HepG2 (cell line): ENCODE data around the gene RECQL5. TPM values are rescaled to one million over a fixed set of nuclear protein-coding genes. Genes with fewer than 3 reads are reported as not detected.
A peak's percentile ranks its signal among the peaks of the same experiment; 100 is the strongest.

Experiments
- CBFB ChIP-seq: sonication (generic); formaldehyde crosslinking; IDR thresholded peaks from 2 replicates; pipeline ENCODE4 v1.4.0; 2020; ENCODE audit warnings: missing genetic modification reagents
- CC2D1A ChIP-seq: sonication (generic); formaldehyde crosslinking; IDR thresholded peaks from 2 replicates; pipeline ENCODE4 v1.8.1; 2023; ENCODE audit warnings: mild to moderate bottlenecking, missing genetic modification reagents
- CCAR2 ChIP-seq: fragments of 200-400 bp; formaldehyde crosslinking; optimal IDR thresholded peaks from 2 replicates; pipeline ENCODE3; 2018; ENCODE audit warnings: low read depth, mild to moderate bottlenecking, low read length, moderate library complexity
- ETV6 ChIP-seq: sonication (generic); formaldehyde crosslinking; conservative IDR thresholded peaks from 2 replicates; pipeline ENCODE4 v1.4.0; 2020; ENCODE audit warnings: missing genetic modification reagents
- KAT8 ChIP-seq: IDR thresholded peaks from 2 replicates; pipeline ENCODE4 v1.6.1; 2016; ENCODE audit warnings: missing genetic modification reagents, missing compliant biosample characterization
- KDM1A ChIP-seq: IDR thresholded peaks from 2 replicates; pipeline ENCODE4 v1.6.1; 2016; ENCODE audit warnings: missing compliant biosample characterization
- MAFG ChIP-seq: sonication (generic); formaldehyde crosslinking; IDR thresholded peaks from 2 replicates; pipeline ENCODE4 v1.5.1; 2020; ENCODE audit warnings: mild to moderate bottlenecking, missing genetic modification reagents
- MLLT10 ChIP-seq: sonication (generic); formaldehyde crosslinking; IDR thresholded peaks from 2 replicates; pipeline ENCODE4 v1.4.0; 2020; ENCODE audit warnings: missing genetic modification reagents
- MTA1 ChIP-seq: sonication (generic); formaldehyde crosslinking; IDR thresholded peaks from 2 replicates; pipeline ENCODE4 v1.4.0; 2020; ENCODE audit warnings: missing genetic modification reagents, mild to moderate bottlenecking, borderline replicate concordance
- MXD1 ChIP-seq: sonication (generic); formaldehyde crosslinking; IDR thresholded peaks from 2 replicates; pipeline ENCODE4 v1.4.0; 2020; ENCODE audit warnings: mild to moderate bottlenecking, missing genetic modification reagents
- NFIC ChIP-seq: IDR thresholded peaks from 2 replicates; pipeline ENCODE4 v1.6.1; 2012; ENCODE audit warnings: mild to moderate bottlenecking, low read length, inconsistent platforms
- NR1H2 ChIP-seq: sonication (generic); formaldehyde crosslinking; IDR thresholded peaks from 2 replicates; pipeline ENCODE4 v1.8.1; 2022; ENCODE audit warnings: low read depth, missing genetic modification reagents, borderline replicate concordance
- PHF20 ChIP-seq: sonication (generic); formaldehyde crosslinking; IDR thresholded peaks from 2 replicates; pipeline ENCODE4 v1.5.0; 2020; ENCODE audit warnings: mild to moderate bottlenecking, missing genetic modification reagents
- POLR2AphosphoS2 ChIP-seq: IDR thresholded peaks from 2 replicates; pipeline ENCODE4 v1.6.1; 2011; ENCODE audit warnings: low read depth, low read length, improper control_type of control experiment
- POLR2AphosphoS5 ChIP-seq: IDR thresholded peaks from 2 replicates; pipeline ENCODE4 v1.6.1; 2012; ENCODE audit warnings: low read depth, low read length
- PTBP1 ChIP-seq: fragments of 200-400 bp; formaldehyde crosslinking; IDR thresholded peaks from 2 replicates; pipeline ENCODE4 v1.6.1; 2018; ENCODE audit warnings: low read length, low read depth; ENCODE audit not compliant: poor library complexity, severe bottlenecking
- SAP130 ChIP-seq: IDR thresholded peaks from 2 replicates; pipeline ENCODE4 v1.6.1; 2016; ENCODE audit warnings: low read depth
- TOPORS ChIP-seq: sonication (generic); formaldehyde crosslinking; IDR thresholded peaks from 2 replicates; pipeline ENCODE4 v1.8.0; 2023; ENCODE audit warnings: mild to moderate bottlenecking, missing genetic modification reagents
- ZFP82 ChIP-seq: sonication (generic); formaldehyde crosslinking; IDR thresholded peaks from 2 replicates; pipeline ENCODE4 v1.5.1; 2020; ENCODE audit warnings: mild to moderate bottlenecking, missing genetic modification reagents, borderline replicate concordance
- ZIK1 ChIP-seq: sonication (generic); formaldehyde crosslinking; IDR thresholded peaks from 2 replicates; pipeline ENCODE4 v1.5.0; 2020; ENCODE audit warnings: mild to moderate bottlenecking, low read depth, missing genetic modification reagents, borderline replicate concordance
- ZNF17 ChIP-seq: sonication (generic); formaldehyde crosslinking; IDR thresholded peaks from 2 replicates; pipeline ENCODE4 v1.5.0; 2020; ENCODE audit warnings: mild to moderate bottlenecking, missing genetic modification reagents
- ZNF260 ChIP-seq: sonication (generic); formaldehyde crosslinking; IDR thresholded peaks from 2 replicates; pipeline ENCODE4 v1.4.0; 2020; ENCODE audit warnings: missing genetic modification reagents, low read depth, mild to moderate bottlenecking, borderline replicate concordance
- ZNF432 ChIP-seq: sonication (generic); formaldehyde crosslinking; IDR thresholded peaks from 2 replicates; pipeline ENCODE4 v1.5.0; 2020; ENCODE audit warnings: missing genetic modification reagents, mild to moderate bottlenecking, borderline replicate concordance
- ZNF615 ChIP-seq: sonication (generic); formaldehyde crosslinking; IDR thresholded peaks from 2 replicates; pipeline ENCODE4 v1.5.0; 2020; ENCODE audit warnings: mild to moderate bottlenecking, missing genetic modification reagents, borderline replicate concordance
- ZNF780A ChIP-seq: sonication (generic); formaldehyde crosslinking; IDR thresholded peaks from 2 replicates; pipeline ENCODE4 v1.8.0; 2022; ENCODE audit warnings: mild to moderate bottlenecking, missing genetic modification reagents, moderate library complexity
- ZNF781 ChIP-seq: sonication (generic); formaldehyde crosslinking; IDR thresholded peaks from 2 replicates; pipeline ENCODE4 v1.5.1; 2020; ENCODE audit warnings: borderline replicate concordance, mild to moderate bottlenecking, missing genetic modification reagents; ENCODE audit errors: not compliant biosample characterization
- polyA plus RNA-seq, 8 experiments: library from polyadenylated mRNA; depleted of rRNA in 3 of 8; stranded (reverse) in 7 of 8; unstranded in 1 of 8; fragments of >200 nt; fragmentation: Illumina TruSeq in 4 of 8; extraction: Trizol in 4 of 8; gene quantifications; 2 replicates each; pipeline versions ENCODE4 v1.2.1 to v1.2.3, GENCODE V29; 2011 to 2016; ENCODE audit warnings: low read depth in 4 of 8, missing spikeins in 1 of 8, mixed read lengths in 1 of 8; ENCODE audit not compliant: insufficient read depth in 1 of 8
- total RNA-seq, 5 experiments: library from RNA; depleted of rRNA; stranded (reverse); fragments of >200 nt; fragmentation: Illumina TruSeq; extraction: Trizol; gene quantifications; 2 replicates each; pipeline ENCODE4 v1.2.3, GENCODE V29; 2016; ENCODE audit warnings: low read depth in 1 of 5
- TF ChIP-seq, protein P1 (sequence below): sonication (generic); formaldehyde crosslinking; IDR thresholded peaks from 2 replicates; pipeline ENCODE4; 2020; ENCODE audit warnings: missing genetic modification reagents, mild to moderate bottlenecking, borderline replicate concordance
- TF ChIP-seq, protein P2 (sequence below): sonication (generic); formaldehyde crosslinking; IDR thresholded peaks from 2 replicates; pipeline ENCODE4 v1.8.1; 2023; ENCODE audit warnings: mild to moderate bottlenecking, inconsistent platforms, moderate library complexity, missing genetic modification reagents, borderline replicate concordance

The RECQL5 gene
- total and polyA plus RNA-seq, 2 of the 13 experiments (the other 11 are each of a cell fraction or from before 2014, with no cell fraction given) = 27.7 to 32.0 TPM

GRCh38 chr17:75590849-75591721 is 75.9 kb downstream of the RECQL5 start (continued):
- TF ChIP-seq, protein P1, sequence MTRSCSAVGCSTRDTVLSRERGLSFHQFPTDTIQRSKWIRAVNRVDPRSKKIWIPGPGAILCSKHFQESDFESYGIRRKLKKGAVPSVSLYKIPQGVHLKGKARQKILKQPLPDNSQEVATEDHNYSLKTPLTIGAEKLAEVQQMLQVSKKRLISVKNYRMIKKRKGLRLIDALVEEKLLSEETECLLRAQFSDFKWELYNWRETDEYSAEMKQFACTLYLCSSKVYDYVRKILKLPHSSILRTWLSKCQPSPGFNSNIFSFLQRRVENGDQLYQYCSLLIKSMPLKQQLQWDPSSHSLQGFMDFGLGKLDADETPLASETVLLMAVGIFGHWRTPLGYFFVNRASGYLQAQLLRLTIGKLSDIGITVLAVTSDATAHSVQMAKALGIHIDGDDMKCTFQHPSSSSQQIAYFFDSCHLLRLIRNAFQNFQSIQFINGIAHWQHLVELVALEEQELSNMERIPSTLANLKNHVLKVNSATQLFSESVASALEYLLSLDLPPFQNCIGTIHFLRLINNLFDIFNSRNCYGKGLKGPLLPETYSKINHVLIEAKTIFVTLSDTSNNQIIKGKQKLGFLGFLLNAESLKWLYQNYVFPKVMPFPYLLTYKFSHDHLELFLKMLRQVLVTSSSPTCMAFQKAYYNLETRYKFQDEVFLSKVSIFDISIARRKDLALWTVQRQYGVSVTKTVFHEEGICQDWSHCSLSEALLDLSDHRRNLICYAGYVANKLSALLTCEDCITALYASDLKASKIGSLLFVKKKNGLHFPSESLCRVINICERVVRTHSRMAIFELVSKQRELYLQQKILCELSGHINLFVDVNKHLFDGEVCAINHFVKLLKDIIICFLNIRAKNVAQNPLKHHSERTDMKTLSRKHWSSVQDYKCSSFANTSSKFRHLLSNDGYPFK (CRISPR knock-in tag) = 0 out of 2 replicates have a peak, but pooled peaks have one; percentile 10
- TF ChIP-seq SAP130 (CRISPR knock-in tag) (no peak), TOPORS (CRISPR knock-in tag) (no peak), MTA1 (CRISPR knock-in tag) (no peak), CC2D1A (CRISPR knock-in tag) (no peak), MXD1 (CRISPR knock-in tag) (0 out of 2 replicates have a peak, but pooled peaks have one; percentile 38), ETV6 (CRISPR knock-in tag) (no peak), NFIC (no peak), KAT8 (CRISPR knock-in tag) (no peak), PTBP1 (no peak), ZNF17 (CRISPR knock-in tag) (no peak), POLR2AphosphoS2 (no peak), MLLT10 (CRISPR knock-in tag) (no peak), ZNF780A (CRISPR knock-in tag) (no peak), ZNF432 (CRISPR knock-in tag) (no peak), POLR2AphosphoS5 (no peak), PHF20 (no peak), ZNF615 (no peak), ZFP82 (CRISPR knock-in tag) (no peak), ZNF260 (no peak), KDM1A (CRISPR knock-in tag) (no peak), MAFG (no peak), CCAR2 (no peak), NR1H2 (CRISPR knock-in tag) (no peak), ZNF781 (no peak), ZIK1 (CRISPR knock-in tag) (no peak), CBFB (no peak)
- TF ChIP-seq, protein P2, sequence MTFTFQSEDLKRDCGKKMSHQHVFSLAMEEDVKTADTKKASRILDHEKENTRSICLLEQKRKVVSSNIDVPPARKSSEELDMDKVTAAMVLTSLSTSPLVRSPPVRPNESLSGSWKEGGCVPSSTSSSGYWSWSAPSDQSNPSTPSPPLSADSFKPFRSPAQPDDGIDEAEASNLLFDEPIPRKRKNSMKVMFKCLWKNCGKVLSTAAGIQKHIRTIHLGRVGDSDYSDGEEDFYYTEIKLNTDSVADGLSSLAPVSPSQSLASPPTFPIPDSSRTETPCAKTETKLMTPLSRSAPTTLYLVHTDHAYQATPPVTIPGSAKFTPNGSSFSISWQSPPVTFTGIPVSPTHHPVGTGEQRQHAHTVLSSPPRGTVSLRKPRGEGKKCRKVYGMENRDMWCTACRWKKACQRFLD (CRISPR knock-in tag) = no peak
